Raji (cell line): Measurements from ENCODE around the gene DOLK.
A peak's percentile ranks its signal among the peaks of the same experiment; 100 is the strongest.

Source experiments
- POLR2A ChIP-seq: IDR thresholded peaks from 2 replicates; pipeline ENCODE4 v1.6.1; 2011; ENCODE audit warnings: low read depth, low read length, control low read depth; ENCODE audit not compliant: insufficient read depth

Gene DOLK

DNA sequence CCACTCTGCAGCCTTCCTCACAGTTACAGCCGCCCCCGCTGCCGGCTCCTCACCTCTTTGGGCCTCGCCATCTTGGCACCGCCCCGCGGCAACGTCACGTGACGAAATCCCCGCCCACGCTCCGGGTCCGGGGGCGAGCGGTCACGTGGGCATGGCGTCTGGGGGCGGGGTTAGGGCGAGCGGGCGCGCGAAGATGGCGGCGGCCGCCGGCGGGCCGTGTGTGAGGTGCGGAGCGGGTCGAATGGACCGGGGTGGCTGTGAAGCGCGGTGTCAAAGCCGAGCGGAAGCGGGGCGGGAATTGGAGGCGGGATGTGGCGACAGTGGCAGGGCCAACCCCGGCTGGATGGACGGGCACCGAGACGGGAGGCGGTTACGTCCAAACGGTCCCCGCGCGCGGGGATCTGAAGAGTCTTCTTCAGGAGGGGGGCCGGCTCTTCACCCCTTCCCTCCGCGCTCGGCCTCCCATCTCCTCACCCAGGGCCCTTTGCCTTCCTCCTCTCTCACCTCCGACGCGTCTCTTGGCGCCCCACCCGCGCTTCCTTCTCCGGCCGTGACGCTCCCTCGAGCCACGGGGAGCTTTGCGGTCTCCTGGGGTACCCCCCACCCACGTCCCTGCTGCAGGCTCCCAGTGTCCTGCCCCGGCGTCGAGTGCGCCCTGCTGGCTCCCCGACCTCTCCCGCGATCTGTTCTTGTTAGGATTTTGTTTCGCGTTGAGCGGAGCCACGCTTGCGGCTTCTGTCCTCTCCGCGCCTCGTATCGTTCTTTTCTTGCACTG, at the start of gene DOLK, which contains the start of gene NUP188:
TSS of gene DOLK (minus strand) at position 77 of the 775 bp plus-strand sequence. CDS start 300 bp downstream, outside the sequence.
TSS of gene NUP188 (plus strand) at position 173 of the 775 bp plus-strand sequence. CDS start at position 194, 21 bp downstream.
- peak; percentile 96 for TF ChIP-seq POLR2A

DNA sequence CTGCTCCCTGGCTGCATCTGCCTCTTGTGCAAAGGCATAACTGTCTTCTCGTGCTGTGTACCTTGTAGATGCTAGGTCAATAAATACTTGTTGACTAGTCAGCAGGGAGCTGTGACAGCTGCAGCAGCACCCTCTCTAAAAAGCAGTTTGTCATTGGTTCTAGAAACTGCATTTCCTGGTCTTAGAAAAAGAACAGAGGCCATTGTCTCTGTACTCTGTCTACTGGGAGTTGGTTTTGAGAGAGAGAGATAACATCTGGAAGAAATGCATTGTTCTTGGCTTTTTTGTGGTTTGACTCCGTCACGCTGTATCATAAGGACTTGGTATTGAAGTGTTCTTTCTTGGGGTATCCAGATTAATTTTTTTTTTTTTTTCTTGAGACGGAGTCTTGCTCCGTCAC, 48.4 kb upstream of the DOLK start:
- no peak for TF ChIP-seq POLR2A

DNA sequence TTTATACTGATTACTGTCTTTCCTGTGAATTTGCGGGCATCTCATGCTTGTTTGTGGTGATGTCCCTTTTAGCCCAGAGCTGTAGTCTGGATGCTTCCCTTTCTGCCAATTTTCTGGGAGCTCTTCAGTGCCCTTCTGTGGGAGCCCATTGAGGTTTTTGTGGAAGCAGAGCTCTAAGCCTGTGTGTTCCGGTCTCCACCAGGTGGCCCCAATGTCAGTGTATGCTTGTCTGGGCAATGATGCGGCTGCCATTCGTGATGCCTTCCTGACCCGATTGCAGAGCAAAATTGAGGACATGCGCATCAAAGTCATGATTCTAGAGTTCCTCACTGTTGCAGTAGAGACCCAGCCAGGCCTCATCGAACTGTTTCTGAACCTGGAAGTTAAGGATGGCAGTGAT, 45.6 kb upstream of the DOLK start:
- no peak for TF ChIP-seq POLR2A

DNA sequence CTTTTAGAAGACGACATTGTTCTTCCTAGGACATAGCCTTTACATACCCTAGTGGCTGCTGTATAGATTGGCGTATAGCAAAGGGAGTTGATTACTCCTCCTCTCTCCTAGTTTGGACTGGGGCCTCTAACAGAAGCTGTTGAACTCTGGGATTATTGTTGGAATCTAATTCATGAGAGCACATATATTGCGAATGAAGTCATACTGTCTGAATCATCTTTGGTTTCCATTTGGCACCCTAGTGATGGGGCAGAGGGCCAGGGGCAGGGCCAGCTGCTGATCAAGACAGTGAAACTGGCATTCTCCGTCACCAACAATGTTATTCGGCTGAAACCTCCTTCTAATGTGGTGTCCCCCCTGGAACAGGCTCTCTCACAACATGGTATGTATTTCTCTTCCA, 40.4 kb upstream of the DOLK start:
- TF ChIP-seq POLR2A, result no peak

DNA sequence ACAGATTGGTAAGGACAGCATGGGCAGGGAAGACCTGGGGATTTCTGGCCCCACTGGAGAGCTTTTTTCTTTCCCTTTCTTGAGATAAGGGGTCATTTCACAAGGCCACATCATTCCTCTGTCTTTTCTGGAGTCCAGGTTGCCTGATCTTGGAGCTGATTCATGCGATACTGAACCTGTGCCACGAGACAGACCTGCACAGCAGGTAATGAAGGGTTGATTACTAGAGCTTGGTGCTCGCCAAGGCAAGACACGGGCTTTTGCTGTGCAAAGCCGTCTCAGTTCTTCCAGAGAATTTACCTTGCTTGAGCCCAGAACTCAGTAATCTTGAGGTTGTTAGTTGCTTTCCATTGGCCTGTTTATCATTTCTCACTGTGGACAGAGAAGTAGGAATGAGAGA, 39.3 kb upstream of the DOLK start:
- TF ChIP-seq POLR2A, result no peak

DNA sequence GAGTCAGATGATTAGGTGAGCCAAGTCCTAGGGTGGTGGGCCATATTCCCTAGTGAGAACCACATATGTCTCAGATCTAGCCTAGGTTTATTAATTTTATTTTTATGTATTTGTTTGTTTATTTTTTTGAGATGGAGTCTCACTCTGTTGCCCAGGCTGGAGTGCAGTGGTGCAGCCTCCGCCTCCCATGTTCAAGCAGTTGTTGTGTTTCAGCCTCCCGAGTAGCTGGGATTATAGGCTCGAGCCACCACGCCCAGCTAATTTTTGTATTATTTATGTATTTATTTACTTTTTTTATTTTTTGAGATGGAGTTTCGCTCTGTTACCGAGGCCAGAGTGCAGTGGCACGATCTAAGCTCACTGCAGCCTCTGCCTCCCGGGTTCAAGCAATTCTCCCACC, 36.1 kb upstream of the DOLK start:
- no peak for TF ChIP-seq POLR2A

DNA sequence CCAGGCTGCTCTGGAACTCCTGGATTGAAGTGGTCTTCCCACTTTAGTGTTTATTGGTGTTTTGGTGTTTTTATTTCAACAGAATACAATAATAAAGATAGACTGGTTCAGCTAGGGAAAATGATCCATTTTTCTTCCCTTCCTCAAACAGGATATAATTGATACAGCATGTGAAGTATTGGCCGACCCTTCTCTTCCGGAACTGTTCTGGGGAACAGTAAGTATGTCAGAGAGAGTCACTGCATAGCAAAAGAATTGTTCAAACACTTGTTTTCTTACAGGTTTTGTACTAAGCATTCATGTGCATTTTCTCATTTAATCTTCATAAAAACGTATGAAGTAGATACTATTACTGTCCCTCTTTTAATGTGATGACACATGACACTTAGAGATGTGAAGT, 31.7 kb upstream of the DOLK start:
- no peak for TF ChIP-seq POLR2A

DNA sequence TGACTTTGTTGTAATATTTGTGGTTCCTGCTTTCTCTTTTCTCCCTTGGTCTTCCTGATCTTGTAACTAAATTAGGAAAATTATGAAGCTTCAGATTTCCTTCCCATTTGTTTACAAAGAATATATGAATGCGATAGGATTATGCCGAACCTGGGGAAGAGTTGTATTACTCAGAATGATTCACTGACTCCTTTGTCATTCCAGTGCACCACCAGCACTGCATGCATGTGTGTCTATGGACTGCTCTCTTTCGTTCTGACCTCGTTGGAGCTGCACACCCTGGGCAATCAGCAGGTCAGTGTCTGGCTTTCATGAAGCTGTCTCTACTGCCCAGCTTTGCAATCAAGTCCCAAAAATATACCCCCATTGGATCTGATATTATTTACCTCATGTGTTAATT, 25.6 kb upstream of the DOLK start:
- TF ChIP-seq POLR2A, result no peak

DNA sequence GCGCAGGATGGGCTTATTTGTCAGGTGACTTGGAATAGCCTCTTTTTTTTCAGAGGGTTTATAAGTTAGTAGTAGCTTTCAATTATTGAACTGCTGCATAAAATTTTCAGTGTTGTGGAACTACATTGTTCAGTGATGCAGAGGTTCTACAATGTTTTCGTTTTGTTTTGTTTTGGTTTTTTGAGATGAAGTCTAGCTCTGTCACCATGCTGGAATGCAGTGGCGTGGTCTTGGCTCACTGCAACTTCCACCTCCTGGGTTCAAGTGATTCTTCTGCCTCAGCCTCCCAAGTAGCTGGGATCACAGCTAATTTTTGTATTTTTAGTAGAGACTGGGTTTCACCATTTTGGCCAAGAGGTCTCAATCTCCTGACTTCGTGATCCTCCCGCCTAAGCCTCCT, 22.1 kb upstream of the DOLK start:
- TF ChIP-seq POLR2A, result no peak

DNA sequence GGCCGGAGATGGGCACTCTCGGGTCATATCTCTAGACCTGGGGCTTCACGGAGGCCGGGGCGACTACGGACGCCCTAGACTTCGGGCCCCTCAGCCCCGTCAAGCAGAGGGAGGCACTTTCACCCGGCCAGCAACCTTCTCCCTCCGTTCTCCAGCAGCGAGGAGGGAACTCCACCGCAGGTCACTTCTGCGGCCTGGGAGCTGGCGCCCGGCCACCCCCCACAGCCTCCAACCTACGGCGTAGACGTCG, 201 bp downstream of the DOLK start:
- no peak for TF ChIP-seq POLR2A

DNA sequence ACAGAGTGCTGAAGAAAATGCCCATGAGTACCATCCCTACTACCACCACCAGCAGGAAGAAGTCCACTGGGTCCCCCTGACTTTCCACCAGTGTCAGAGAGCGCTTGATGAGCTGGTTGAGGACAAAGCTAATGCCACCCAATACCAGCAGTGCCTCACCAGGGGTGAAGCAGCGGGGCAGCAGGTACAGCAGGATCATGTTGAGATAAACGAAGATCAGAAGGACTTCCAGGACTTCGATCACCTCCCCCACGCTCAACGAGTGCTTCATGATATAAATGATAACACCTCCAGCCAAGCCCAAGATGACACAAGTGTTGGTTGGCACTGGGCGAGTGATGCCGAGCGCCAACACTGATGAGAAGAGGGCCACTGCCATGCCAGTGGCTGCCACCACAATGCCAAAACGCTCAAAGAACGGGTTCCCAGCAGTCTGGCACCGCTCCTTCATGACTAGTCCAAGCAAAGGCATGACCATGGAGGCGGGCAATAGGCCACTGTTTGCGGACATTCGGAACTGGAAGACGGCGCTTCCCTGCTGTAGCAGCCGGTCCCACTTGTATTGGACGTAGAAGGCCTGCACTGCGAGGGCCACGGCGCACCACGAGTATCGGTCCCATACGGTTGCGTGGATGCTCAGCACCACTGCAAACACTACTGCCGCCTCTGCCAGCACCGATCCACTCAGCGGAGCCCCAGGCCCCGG, 679 bp downstream of the DOLK start:
- no peak for TF ChIP-seq POLR2A

DNA sequence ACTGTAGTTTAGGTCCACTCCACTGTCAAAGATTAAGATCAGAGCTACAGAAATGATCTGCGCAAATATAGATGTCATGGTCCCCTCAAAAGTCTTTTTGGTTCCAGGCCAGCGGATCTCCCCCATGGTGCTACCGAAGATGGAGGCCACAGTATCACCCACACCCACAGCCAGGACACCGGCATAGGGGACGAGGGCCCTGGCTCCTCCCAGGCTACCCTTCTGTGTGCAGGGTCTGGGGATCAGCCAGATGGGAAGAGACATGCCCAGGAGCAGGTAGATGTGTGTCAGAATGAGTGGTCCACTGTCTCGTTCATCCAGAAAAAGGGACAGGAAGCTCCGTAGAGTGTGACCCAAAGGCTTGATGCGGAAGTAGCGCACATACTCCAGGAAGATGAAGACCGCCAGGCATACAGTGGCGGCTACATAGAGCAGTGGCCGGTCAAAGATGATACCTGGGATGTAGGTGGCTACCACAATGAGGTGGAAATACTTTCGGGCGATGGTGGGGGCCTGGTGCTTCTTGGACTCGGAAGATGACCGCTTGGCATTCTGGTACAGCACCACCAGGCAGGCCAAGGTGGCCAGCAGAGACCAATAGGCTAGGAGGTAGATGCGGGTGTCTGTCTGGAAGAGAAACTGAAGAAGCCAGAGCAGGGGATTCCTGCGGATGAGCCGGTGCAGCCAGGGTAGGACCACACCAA, 1.5 kb downstream of the DOLK start:
- no peak for TF ChIP-seq POLR2A

DNA sequence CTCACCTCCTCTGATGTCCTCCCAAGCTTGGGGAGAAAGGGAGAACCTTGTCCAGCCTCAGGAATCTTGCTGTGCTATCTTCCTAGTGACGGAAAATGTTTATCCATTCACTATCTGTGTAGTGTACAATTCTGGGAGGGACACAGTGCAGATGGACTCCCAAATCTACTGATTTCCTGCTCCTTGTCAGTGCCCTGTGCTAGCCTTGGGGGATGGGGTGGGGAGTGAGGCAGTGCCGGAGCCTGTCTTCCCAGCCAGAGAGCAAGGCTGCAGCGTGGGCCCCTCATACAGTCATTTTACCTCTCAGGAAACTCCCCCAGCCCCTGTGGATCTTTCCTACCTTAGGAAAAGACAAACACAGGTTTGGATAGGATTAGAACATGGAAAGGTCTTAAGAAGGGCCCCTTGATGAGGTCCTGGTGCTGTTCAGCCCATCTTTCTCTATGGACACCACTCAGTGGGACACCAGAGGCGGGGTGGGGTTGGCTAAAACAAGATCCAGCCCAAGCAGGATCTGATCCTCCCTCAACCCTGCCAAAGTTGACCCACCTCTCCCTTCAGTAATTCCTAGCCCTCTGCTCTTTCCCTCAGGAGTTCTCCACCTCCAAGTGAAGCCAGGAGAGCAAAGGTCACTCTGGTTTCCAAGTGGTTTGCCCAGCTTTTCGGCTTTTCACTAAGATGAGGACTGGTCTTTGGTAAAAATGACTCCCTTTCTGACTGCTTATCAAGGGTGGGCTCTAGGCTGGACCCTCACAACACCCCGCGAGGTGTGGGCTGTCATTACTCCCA, 3.4 kb downstream of the DOLK start:
- no peak for TF ChIP-seq POLR2A

DNA sequence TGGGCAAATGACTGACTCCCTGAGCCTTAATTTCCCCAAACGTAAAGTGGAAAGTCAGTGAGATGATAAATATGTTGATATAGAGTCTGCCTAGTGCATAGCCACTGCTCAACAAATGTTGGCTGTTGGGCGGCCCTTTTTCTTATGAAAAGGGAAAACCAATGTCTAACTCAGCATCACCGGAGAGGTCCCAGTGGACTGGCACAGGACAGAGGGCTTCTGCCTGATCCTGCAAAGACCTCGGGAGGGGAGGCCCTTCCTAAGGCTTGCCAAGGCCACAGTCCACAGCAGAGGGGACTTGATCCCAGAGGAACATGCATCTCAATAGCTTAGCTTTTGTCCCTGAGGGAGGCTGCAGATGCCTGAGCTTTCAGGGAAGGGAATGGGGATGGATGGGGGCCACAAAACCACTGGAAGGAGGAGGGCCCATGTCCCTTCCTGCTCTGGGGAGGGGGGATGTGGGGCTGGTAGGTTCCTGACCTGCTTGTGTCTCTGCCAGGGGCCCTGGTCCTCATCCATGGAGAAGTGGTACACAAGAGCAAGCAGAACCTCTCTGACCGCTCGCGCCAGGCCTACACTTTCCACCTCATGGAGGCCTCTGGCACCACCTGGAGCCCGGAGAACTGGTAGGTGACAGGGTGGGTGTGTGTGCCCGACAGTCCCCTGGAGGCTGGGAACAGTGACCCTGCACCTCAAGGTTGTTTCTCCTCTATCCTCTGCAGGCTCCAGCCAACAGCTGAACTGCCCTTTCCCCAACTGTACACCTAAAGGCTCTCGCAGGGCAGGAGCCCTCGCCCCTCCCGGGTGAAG, 6.3 kb downstream of the DOLK start:
- no peak for TF ChIP-seq POLR2A
